Stimulated activated CD4-positive, alpha-beta T cell treated with anti-CD3 and anti-CD28 coated beads, Interleukin-2, amount 100 ng/mL, for 48 hours (primary cell): ENCODE data around the gene CMIP.
"Not testable (repeated sequence)": the region's sequence is repeated elsewhere in the genome, so short reads cannot be mapped to it uniquely, and the experiment has no call there.

Experiments
- DNase-seq, 2 donors: peaks; one replicate each; pipeline ENCODE4 v3.0.0-alpha.2; 2020

Gene CMIP

GRCh38 chr16:81572386-81573144, 128.0 kb downstream of the CMIP start:
- no peak for DNase-seq

GRCh38 chr16:81573533-81574020, 129.0 kb downstream of the CMIP start:
- no peak for DNase-seq

GRCh38 chr16:81574168-81574567, 129.6 kb downstream of the CMIP start:
- no peak for DNase-seq

- DNase-seq: no peak
Measured at GRCh38 chr16:81575307-81575706, 130.7 kb downstream of the CMIP start.

- no peak for DNase-seq
Measured at GRCh38 chr16:81575834-81576233, 131.2 kb downstream of the CMIP start.

- no peak for DNase-seq
Measured at GRCh38 chr16:81576696-81577095, 132.1 kb downstream of the CMIP start.

GRCh38 chr16:81577272-81577671, 132.7 kb downstream of the CMIP start:
- DNase-seq: not testable (repeated sequence)

GRCh38 chr16:81578076-81578475, 133.5 kb downstream of the CMIP start:
- DNase-seq: no peak

GRCh38 chr16:81578636-81579413, 134.2 kb downstream of the CMIP start:
- DNase-seq: no peak

GRCh38 chr16:81581107-81581506, 136.5 kb downstream of the CMIP start:
- DNase-seq: no peak

- DNase-seq: no peak
Measured at GRCh38 chr16:81582655-81583441, 138.2 kb downstream of the CMIP start.

- no peak for DNase-seq
Measured at GRCh38 chr16:81583893-81584631, 139.5 kb downstream of the CMIP start.

- DNase-seq: no peak
Measured at GRCh38 chr16:81585785-81586184, 141.2 kb downstream of the CMIP start.

GRCh38 chr16:81586417-81586816, 141.8 kb downstream of the CMIP start:
- no peak for DNase-seq

- DNase-seq: no peak
Measured at GRCh38 chr16:81586977-81587625, 142.5 kb downstream of the CMIP start.

GRCh38 chr16:81587626-81588160, 143.1 kb downstream of the CMIP start:
- no peak for DNase-seq

- DNase-seq: no peak
Measured at GRCh38 chr16:81588326-81589081, 143.9 kb downstream of the CMIP start.

GRCh38 chr16:81589975-81590650, 145.5 kb downstream of the CMIP start:
- DNase-seq: no peak

GRCh38 chr16:81590714-81591544, 146.3 kb downstream of the CMIP start:
- DNase-seq: no peak

- no peak for DNase-seq
Measured at GRCh38 chr16:81591545-81591870, 146.9 kb downstream of the CMIP start.
